ENCODE results near the gene ZNF790.

ZNF790 gene

DNA sequence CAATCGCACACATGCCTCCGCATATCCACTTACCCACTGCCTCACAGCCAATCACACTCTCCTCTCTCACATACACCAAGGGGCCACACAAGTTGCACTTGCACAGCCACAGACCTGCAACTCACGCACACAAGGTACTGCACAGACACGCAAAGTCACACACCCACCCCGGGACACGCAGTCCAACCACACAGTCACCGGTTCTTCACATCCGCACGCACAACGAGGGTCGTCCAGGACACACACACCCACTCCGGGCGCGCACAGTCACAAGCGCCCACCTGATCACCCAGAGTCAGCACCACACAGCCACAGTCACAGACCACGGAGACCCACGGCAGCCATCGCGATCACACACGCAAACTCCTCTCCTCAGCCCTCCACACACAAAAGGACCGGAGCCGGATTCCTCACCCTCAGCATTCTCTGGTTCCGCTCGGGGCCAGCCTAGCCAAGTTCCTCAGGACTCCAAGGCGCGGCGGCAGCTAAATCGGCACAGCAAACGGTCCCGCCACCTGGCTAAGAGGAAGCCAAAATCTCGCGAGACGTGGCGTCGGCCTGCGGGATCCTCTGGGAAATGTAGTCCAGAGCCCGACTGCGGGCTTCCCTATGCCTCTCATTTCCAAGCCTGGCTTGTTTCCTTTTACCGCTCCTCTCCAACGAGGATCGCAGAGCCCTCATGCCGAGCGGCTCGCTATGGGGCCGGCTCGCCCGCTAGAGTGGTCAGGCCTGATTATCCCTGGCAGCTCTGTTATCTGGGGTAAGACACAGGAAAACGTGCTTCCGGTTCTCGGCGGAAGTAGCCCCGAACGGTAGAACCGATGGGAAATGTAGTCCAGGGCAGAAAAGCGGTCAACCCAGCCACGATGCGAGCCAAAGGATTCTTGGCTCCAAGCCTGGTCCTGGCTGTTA lies 65.6 kb downstream of the ZNF790 start, which contains the start of gene ZNF850:
ZNF850 (minus strand) TSS at position 497 of the 912 bp plus-strand sequence. CDS start 10,201 bp downstream, outside the sequence.
- Histone ChIP-seq H3K27ac (ENCODE audit: insufficient read depth, low read length, poor library complexity, severe bottlenecking) (peak within 1 kb of the TSS; percentile 78), H3K36me3 (ENCODE audit: control insufficient read depth, insufficient read depth, low read length) (no peaks in the 10 kb centered on the region), H3K4me3 (ENCODE audit: insufficient read depth, low read depth, low read length, poor library complexity, severe bottlenecking) (peak within 1 kb of the TSS; percentile 93), H3K27me3 (replicated peaks; ENCODE audit: control insufficient read depth, insufficient read depth, low read length, poor library complexity, severe bottlenecking) (no peaks in the 10 kb centered on the region), H3K4me1 (ENCODE audit: control insufficient read depth, insufficient read depth, low read length, poor library complexity, severe bottlenecking) (peaks cover 10% of the 10 kb centered on the region), H3K9me3 (ENCODE audit: control insufficient read depth, low read length) (no peaks in the 10 kb centered on the region)
- peak; percentile 85 to 94 (median 88) for DNase-seq

DNA sequence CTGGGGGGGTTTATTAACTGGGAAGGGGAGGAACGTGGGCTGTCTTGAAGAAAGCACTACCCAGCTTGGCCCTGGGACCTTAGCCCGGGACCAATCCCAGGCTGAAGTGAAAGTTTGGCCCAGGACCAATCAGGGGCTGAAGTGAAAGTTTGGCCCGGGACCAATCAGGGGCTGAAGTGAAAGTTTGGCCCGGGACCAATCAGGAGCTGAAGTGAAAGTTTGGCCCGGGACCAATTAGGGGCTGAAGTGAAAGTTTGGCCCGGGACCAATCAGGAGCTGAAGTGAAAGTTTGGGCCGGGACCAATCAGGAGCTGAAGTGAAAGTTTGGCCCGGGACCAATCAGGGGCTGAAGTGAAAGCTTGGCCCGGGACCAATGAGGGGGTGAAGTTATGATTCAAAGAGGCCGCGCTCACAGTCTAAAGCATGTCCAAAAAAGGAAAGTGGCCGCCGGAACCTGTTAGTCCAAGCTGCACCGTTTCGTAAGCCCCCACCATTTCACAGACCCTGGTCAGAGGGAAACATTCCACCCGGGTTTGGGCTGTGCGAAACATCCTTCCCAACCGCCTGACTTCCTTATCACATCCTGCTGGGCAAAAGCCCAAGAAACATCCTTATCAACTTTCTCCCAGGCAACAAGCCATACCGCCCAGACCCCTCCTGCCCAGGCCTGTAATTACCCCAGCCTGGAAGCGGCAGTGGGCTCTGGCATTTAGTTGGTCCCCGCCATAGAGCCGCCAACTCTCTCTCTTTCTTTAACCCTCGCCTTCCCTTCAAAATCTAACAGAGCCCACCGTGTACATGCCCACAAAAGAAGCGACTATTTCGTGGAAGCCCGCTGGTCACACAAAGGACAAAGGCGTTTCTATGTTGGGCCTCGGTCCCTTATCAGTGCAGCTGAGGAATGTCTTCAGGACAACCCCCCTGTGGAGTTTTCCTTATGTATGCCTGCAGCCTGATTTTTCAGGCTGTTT lies 66.6 kb downstream of the ZNF790 start:
- no peaks in the 10 kb centered on the region for H3K27me3 ChIP-seq (replicated peaks; ENCODE audit: control insufficient read depth, insufficient read depth, low read length, poor library complexity, severe bottlenecking)
- no peak for DNase-seq
- peaks cover 10% of the 10 kb centered on the region for H3K4me1 ChIP-seq (ENCODE audit: control insufficient read depth, insufficient read depth, low read length, poor library complexity, severe bottlenecking)
- no peak overlapping the region for H3K27ac ChIP-seq (ENCODE audit: insufficient read depth, low read length, poor library complexity, severe bottlenecking)
- no peaks in the 10 kb centered on the region for H3K36me3 ChIP-seq (ENCODE audit: control insufficient read depth, insufficient read depth, low read length)
- peak overlapping the region; percentile 93 for H3K4me3 ChIP-seq (ENCODE audit: insufficient read depth, low read depth, low read length, poor library complexity, severe bottlenecking)
- H3K9me3 ChIP-seq (ENCODE audit: control insufficient read depth, low read length) = no peaks in the 10 kb centered on the region
